ENCODE data around the gene QPCT.

QPCT gene

DNA sequence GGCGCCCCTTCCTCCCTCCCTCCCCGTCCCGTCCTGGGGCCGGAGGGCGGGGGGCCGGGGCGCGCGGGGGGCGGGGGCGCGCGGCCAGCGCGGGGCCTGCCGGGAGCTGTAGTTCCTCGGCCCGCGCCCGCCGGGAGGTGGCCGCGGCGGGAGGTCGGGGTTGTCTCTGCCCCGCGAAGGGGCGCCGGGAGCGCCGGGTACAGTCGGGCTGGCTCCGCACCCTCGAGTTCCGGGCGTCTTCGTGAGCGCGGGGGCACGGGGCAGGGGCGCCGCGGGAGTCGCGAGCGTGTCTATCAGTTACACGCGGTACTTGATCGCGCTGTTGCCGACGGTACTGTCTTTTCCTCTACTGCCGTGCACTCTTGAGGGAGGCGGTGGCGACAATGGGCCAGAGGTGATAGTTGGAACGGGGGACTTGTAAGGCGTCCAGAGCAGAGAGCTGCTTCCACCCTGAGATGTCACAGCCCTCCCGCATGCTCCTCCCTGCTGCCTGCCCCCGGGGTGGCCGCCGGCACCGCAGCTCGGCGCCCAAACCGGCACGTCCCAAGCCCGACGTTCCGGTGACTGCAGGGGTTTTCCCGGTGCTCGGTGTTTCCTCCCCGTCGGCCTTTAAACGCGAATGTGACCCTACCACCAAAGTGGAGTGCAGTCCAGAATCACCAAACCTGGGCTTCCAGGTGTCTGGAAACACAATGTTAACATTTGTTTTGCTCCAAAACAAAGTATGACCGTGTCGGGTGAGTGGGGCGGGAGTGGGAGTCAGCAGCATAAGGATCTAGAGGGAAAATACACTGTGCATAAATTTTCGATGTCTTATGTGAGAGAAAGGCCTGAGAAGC is 19.4 kb upstream of the QPCT start, which contains the start of gene PRKD3:
TSS of gene PRKD3 (minus strand) at position 48 of the 839 bp plus-strand sequence. CDS start 8,309 bp downstream, outside the sequence.
- peak within 1 kb of the TSS; percentile 71 for H3K4me3 ChIP-seq (ENCODE audit: low read depth, low read length)
- no peak for DNase-seq (ENCODE audit: low read depth)
- TF ChIP-seq, protein P1, sequence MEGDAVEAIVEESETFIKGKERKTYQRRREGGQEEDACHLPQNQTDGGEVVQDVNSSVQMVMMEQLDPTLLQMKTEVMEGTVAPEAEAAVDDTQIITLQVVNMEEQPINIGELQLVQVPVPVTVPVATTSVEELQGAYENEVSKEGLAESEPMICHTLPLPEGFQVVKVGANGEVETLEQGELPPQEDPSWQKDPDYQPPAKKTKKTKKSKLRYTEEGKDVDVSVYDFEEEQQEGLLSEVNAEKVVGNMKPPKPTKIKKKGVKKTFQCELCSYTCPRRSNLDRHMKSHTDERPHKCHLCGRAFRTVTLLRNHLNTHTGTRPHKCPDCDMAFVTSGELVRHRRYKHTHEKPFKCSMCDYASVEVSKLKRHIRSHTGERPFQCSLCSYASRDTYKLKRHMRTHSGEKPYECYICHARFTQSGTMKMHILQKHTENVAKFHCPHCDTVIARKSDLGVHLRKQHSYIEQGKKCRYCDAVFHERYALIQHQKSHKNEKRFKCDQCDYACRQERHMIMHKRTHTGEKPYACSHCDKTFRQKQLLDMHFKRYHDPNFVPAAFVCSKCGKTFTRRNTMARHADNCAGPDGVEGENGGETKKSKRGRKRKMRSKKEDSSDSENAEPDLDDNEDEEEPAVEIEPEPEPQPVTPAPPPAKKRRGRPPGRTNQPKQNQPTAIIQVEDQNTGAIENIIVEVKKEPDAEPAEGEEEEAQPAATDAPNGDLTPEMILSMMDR (IDR thresholded peaks at IDR 0.05; ENCODE audit: low read depth, low read length, missing control alignments): no peak

DNA sequence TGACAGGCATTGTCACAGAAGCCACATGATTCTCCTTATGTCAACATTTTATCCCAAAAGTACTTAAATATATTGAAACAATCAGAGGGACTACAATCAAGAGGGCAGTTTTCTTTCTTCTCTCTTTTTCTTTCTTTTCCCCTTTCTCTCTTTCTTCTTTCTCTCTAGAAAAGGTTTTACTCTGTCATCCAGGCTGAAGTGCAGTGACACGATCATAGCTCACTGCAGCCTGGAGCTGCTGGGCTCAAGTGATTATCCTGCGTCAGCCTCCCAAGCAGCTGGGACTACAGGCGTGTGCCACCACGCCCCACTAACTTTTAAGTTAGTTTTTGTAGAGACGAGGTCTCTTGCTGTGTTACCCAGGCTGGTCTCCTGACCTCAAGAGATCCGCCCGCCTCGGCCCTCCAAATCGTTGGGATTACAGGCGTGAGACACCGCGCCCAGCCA is 18.8 kb upstream of the QPCT start:
- H3K4me3 ChIP-seq (ENCODE audit: low read depth, low read length): peak overlapping the region; percentile 71; the same call in 1 of the 2 replicates
- no peak for DNase-seq (ENCODE audit: low read depth)
- TF ChIP-seq, protein P1 (IDR thresholded peaks at IDR 0.05; ENCODE audit: low read depth, low read length, missing control alignments): no peak

DNA sequence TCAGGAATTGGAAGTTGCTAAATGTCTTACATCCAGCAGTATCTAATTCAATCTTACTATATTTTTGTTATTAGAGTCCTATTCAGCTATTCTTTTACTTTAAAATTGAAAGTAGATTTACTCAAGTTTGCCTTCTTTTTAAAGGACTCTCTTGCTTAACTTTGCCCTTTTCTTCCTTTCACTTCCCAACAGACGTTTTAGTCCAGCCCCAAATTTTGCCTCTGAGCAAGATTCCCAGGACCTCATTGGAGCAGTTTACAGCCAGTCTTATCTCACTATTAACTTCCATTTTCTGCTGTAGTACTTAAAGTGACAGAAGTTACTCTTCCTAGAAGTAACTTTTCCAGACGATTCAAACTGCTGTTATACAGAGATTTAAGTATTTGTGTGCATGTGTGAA is 18.1 kb upstream of the QPCT start:
- TF ChIP-seq, protein P1 (IDR thresholded peaks at IDR 0.05; ENCODE audit: low read depth, low read length, missing control alignments): no peak
- H3K4me3 ChIP-seq (ENCODE audit: low read depth, low read length): no peak overlapping the region
- DNase-seq (ENCODE audit: low read depth): no peak

DNA sequence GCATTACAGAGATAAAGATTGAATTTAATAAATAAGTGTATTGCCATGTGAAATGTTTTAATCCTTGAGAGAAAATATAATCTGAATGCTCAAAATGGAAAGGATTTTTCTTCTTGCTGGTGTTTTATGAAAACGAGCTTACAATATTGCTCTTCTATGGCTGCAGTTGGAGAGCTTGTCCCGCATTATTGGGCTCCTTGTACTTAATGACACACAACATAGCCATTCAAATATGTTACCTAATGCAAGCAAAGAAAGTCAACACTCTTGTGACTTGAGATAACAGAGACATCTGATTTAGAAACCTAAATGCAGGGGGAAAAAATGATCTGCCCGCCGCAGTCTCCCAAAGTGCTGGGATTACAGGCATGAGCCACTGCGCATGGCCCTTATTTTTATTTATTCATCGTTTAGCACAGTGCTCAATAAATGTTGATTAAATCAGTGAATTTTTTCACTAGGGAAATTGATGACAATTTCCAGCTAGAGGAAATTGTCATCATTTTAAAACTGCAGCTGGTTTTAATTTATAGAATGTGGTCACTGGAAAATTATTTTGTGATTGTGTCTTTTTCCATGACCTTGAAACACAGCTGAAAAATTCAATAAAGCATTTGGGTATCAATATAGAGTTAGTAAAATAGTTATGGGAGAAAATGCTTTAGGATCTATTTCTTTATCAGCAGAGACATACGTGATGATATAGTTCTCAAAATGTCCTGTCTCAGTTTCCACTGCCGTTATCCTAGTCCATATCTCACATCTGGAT is 17.4 kb upstream of the QPCT start:
- DNase-seq (ENCODE audit: low read depth): no peak
- no peak overlapping the region for H3K4me3 ChIP-seq (ENCODE audit: low read depth, low read length)

DNA sequence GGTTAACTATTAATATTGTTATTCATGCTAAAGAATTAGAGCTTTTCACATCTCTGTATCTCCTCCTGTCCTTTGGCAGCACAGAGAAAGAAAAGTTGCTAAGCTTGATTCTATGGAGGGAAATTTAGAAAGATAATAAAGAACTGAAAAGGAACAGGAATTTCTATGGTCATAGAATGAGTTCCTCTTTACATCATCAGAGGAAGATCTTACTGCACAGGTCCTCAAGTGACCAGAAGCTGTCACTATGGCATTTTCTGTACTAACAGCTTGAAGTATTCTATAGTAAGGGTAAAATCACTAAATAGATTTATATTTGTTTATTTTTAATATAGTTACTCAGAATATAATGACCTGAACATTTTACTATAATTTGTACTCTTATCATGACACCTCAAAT is 13.7 kb upstream of the QPCT start:
- no peak for DNase-seq (ENCODE audit: low read depth)
- no peak overlapping the region for H3K4me3 ChIP-seq (ENCODE audit: low read depth, low read length)
- TF ChIP-seq, protein P1 (IDR thresholded peaks at IDR 0.05; ENCODE audit: low read depth, low read length, missing control alignments): no peak

More for the DNA sequence above, 17.4 kb upstream of the QPCT start:
- TF ChIP-seq, protein P1 (IDR thresholded peaks at IDR 0.05; ENCODE audit: low read depth, low read length, missing control alignments): no peak

DNA sequence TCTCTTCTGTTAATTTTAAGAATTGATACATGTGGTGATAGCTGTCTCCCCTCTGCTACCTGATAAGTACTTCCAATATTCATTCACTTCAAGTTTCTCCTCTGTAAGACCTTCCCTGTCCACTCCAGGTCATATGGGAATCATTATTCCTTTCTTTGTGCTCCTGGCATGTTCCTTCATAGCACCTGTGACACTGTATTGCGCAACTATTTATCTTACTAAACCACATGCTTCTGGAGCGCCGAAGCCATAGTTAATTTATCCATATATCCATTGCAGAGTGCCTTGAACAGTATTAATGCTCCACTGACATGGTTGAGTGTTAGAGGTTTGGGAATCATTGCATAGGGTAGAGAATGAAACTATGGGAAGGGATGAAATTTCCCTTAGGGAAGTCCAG is 11.9 kb upstream of the QPCT start:
- DNase-seq (ENCODE audit: low read depth): no peak
- TF ChIP-seq, protein P1 (IDR thresholded peaks at IDR 0.05; ENCODE audit: low read depth, low read length, missing control alignments): no peak
- no peak overlapping the region for H3K4me3 ChIP-seq (ENCODE audit: low read depth, low read length)

All from GM12864 (cell line).